Endothelial cell of umbilical vein (primary cell): Measurements from ENCODE around the gene GRK4. TPM values are rescaled to one million over a fixed set of nuclear protein-coding genes. Genes with fewer than 3 reads are reported as not detected.

ENCODE experiments used
- BruUV-seq: library from RNA; stranded (reverse); fragments of 400-500 nt; replicated peaks from 2 replicates; lab custom pipeline; 2021; lab: Mats Ljungman, UMichigan
- CTCF ChIA-PET: fragments of 300-600, 350-600 bp; sonication (Branson Sonifier 250); formaldehyde crosslinking; loops from one replicate; lab custom pipeline; 2021; ENCODE audit warnings: antibody characterized with exemption, inconsistent platforms; lab: Charles Lee
- POLR2A ChIA-PET: fragments of 300-600, 350-600 bp; sonication (Branson Sonifier 250); formaldehyde crosslinking; loops from one replicate; lab custom pipeline; 2021; ENCODE audit warnings: antibody characterized with exemption, inconsistent platforms; lab: Charles Lee
- DNase-seq: peaks from one replicate; pipeline ENCODE4 v3.0.0-alpha.2; 2011; ENCODE audit warnings: low read depth, low spot score
- FAIRE-seq: peaks from 2 replicates; lab custom pipeline; 2011; peaks lifted over from hg19 to GRCh38; lab: Jason Lieb, UNC
- H2AFZ ChIP-seq: 2 replicates; pipeline ENCODE4 v1.6.0; 2012; ENCODE audit warnings: low read depth, low read length, control low read depth, inconsistent platforms
- H3K27ac ChIP-seq: 2 replicates; pipeline ENCODE4 v1.5.1; 2011; ENCODE audit warnings: low read depth, mild to moderate bottlenecking, control low read depth, low read length, moderate library complexity; ENCODE audit not compliant: insufficient read depth
- H3K27me3 ChIP-seq, 2 experiments: 2 replicates each; pipeline versions ENCODE4 v1.6.0 to v1.6.1; 2011; ENCODE audit warnings: low read length in 2 of 2, mixed read lengths in 1 of 2; ENCODE audit not compliant: control insufficient read depth in 2 of 2, insufficient read depth in 2 of 2
- H3K36me3 ChIP-seq, 2 experiments: 2 replicates in 1 of 2; 3 replicates in 1 of 2; pipeline ENCODE4 v1.5.1; 2011; ENCODE audit warnings: low read length in 2 of 2, mild to moderate bottlenecking in 1 of 2, moderate library complexity in 1 of 2; ENCODE audit not compliant: control insufficient read depth in 2 of 2, insufficient read depth in 2 of 2; ENCODE audit errors: extremely low read depth in 1 of 2
- H3K4me1 ChIP-seq: 3 replicates; pipeline ENCODE4 v1.5.1; 2011; ENCODE audit warnings: mild to moderate bottlenecking, low read length; ENCODE audit not compliant: control insufficient read depth, insufficient read depth; ENCODE audit errors: extremely low read depth
- H3K4me2 ChIP-seq: 2 replicates; pipeline ENCODE4 v1.6.1; 2011; ENCODE audit warnings: low read length, control low read depth, mixed read lengths; ENCODE audit not compliant: insufficient read depth
- H3K4me3 ChIP-seq, 3 experiments: fragments of 200-600 bp in 1 of 3; sonication (generic), shearing (Covaris generic) in 1 of 3; replicated peaks in 1 of 3; 2 replicates each; pipeline ENCODE4 v1.5.1; 2011 to 2016; ENCODE audit warnings: control low read depth in 3 of 3, low read length in 3 of 3, mild to moderate bottlenecking in 2 of 3, inconsistent platforms in 1 of 3, low read depth in 1 of 3, moderate library complexity in 1 of 3; ENCODE audit not compliant: insufficient read depth in 1 of 3
- H3K79me2 ChIP-seq: 2 replicates; pipeline ENCODE4 v1.6.0; 2012; ENCODE audit warnings: low read length, inconsistent platforms; ENCODE audit not compliant: control insufficient read depth, insufficient read depth
- H3K9ac ChIP-seq: replicated peaks from 2 replicates; pipeline ENCODE3; 2011; ENCODE audit warnings: low read length, control low read depth; ENCODE audit not compliant: insufficient read depth; ENCODE audit errors: extremely low read depth
- H3K9me1 ChIP-seq: replicated peaks from 3 replicates; pipeline ENCODE4 v1.6.0; 2011; ENCODE audit warnings: mild to moderate bottlenecking, low read length; ENCODE audit not compliant: control insufficient read depth, insufficient read depth; ENCODE audit errors: extremely low read depth
- H3K9me3 ChIP-seq: replicated peaks from 2 replicates; pipeline ENCODE4 v1.5.1; 2012; ENCODE audit warnings: low read length, inconsistent platforms; ENCODE audit not compliant: control insufficient read depth, insufficient read depth
- H4K20me1 ChIP-seq: replicated peaks from 2 replicates; pipeline ENCODE3; 2011; ENCODE audit warnings: mild to moderate bottlenecking, low read length; ENCODE audit not compliant: control insufficient read depth, insufficient read depth; ENCODE audit errors: extremely low read depth
- FOS ChIP-seq: IDR thresholded peaks from 2 replicates; pipeline ENCODE4 v1.6.1; 2011; ENCODE audit warnings: mild to moderate bottlenecking, low read length, moderate library complexity, borderline replicate concordance; ENCODE audit not compliant: insufficient read depth
- GATA2 ChIP-seq: IDR thresholded peaks from 2 replicates; pipeline ENCODE4 v1.7.0; 2011; ENCODE audit warnings: low read depth, mild to moderate bottlenecking, moderate library complexity, mixed read lengths, low read length; ENCODE audit not compliant: insufficient read length, insufficient read depth
- POLR2A ChIP-seq: IDR thresholded peaks from 2 replicates; pipeline ENCODE4 v1.6.1; 2012; ENCODE audit warnings: low read depth, mild to moderate bottlenecking, control low read depth, low read length
- dilution Hi-C: fragments of 300-500 bp; cut with MboI; formaldehyde crosslinking; loops from one replicate; pipeline ENCODE4 v1.15.0; 2019; ENCODE audit warnings: low sequenced_read_pairs; ENCODE audit not compliant: extremely low pct_ligation_motif_present
- intact Hi-C: fragments of 100-400 bp; cut with micrococcal nuclease; formaldehyde crosslinking; loops from one replicate; pipeline ENCODE4 v1.10.0; 2022
- polyA plus RNA-seq, 4 experiments: library from polyadenylated mRNA; depleted of rRNA in 3 of 4; stranded (reverse) in 3 of 4; unstranded in 1 of 4; fragments of >200 nt; gene quantifications; 2 replicates each; pipeline versions ENCODE4 v1.2.1 to v1.2.3, GENCODE V29; 2011 to 2012; ENCODE audit warnings: missing spikeins in 1 of 4
- total RNA-seq: library from RNA; stranded (reverse); gene quantifications from 2 replicates; pipeline ENCODE4 v1.2.3, GENCODE V29; 2021
- TF ChIP-seq, protein P1 (sequence below), 2 donors: IDR thresholded peaks; 1 replicate in 1 of 2; 2 replicates in 1 of 2; pipeline ENCODE4 v1.5.1; 2011; ENCODE audit warnings: low read length in 2 of 2, mild to moderate bottlenecking in 2 of 2, moderate library complexity in 2 of 2, control low read depth in 1 of 2, inconsistent platforms in 1 of 2, low read depth in 1 of 2; ENCODE audit not compliant: insufficient read depth in 1 of 2; ENCODE audit errors: extremely low read depth in 1 of 2

The GRK4 gene
- total and polyA plus RNA-seq, 2 donors (not counting 3 experiments of a cell fraction or from before 2014, with no cell fraction given): 3.1 to 6.3 TPM

DNA sequence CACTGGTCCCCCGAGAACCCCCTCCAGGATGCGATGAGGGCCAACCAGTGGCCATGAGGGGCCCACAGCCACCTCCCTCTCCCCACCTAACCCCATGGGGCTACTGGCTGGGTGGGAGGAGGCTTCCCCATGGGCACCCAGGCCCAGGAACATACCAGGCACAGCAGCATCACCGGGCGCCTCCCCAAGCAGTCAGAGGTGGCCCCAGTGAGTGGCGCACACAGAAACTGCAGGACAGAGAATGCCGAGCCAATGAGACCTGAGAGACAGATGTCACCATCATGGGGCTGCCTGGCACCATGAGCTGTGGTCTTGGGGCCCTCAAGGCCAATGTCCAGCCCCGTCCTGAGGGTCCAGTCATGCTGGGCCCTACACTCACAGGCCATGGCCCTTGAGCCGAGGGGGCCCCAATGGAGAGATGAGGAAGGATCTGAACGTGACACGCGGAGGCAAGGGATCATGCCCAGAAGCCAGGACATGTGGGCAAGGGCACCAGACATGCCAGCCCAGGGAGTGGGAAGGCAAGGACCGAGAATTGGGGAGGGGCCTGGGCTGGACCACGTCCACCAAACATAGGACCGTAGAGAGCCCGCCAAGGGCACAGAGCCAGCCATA is 30.3 kb upstream of the GRK4 start:
- intact Hi-C loops: loop anchor here (1.0 to 5.0 kb wide), 2 partner anchors 91 to 169 kb away; partner anchors contain the start of gene ADD1

More for the DNA sequence above, 30.3 kb upstream of the GRK4 start:
- Histone ChIP-seq H3K27ac (no peak overlapping the region), H3K79me2 (peaks cover 18% of the 10 kb centered on the region), H3K4me2 (peak overlapping the region; percentile 53), H3K9me3 (no peaks in the 10 kb centered on the region), H3K4me3 (peak overlapping the region; percentile 51 to 65 (median 57)), H3K4me1 (peaks cover 28% of the 10 kb centered on the region), H4K20me1 (no peaks in the 10 kb centered on the region), H3K9me1 (no peaks in the 10 kb centered on the region), H3K36me3 (peaks cover 7 to 27% of the 10 kb centered on the region in 2 experiments), H3K9ac (no peak overlapping the region), H3K27me3 (no peaks in the 10 kb centered on the region), H2AFZ (no peak overlapping the region)
- TF ChIP-seq FOS (no peak), POLR2A (no peak), GATA2 (no peak)
- TF ChIP-seq, protein P1, sequence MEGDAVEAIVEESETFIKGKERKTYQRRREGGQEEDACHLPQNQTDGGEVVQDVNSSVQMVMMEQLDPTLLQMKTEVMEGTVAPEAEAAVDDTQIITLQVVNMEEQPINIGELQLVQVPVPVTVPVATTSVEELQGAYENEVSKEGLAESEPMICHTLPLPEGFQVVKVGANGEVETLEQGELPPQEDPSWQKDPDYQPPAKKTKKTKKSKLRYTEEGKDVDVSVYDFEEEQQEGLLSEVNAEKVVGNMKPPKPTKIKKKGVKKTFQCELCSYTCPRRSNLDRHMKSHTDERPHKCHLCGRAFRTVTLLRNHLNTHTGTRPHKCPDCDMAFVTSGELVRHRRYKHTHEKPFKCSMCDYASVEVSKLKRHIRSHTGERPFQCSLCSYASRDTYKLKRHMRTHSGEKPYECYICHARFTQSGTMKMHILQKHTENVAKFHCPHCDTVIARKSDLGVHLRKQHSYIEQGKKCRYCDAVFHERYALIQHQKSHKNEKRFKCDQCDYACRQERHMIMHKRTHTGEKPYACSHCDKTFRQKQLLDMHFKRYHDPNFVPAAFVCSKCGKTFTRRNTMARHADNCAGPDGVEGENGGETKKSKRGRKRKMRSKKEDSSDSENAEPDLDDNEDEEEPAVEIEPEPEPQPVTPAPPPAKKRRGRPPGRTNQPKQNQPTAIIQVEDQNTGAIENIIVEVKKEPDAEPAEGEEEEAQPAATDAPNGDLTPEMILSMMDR (IDR thresholded peaks at IDR 0.05; ENCODE audit: extremely low read depth in 1 of 2, insufficient read depth in 1 of 2, low read depth in 1 of 2, low read length in 2 of 2): no peak
- POLR2A ChIA-PET: no interaction called here
- CTCF ChIA-PET: no interaction called here
- no TSS peak for BruUV-seq
- dilution Hi-C loops: no loop called here
- peak; percentile 59 for FAIRE-seq
- DNase-seq: no peak
